HG03060 (cell line): ENCODE measurements around the gene SPRR2B.
"Not testable (repeated sequence)": the region's sequence is repeated elsewhere in the genome, so short reads cannot be mapped to it uniquely, and the experiment has no call there.

ENCODE experiments used
- ATAC-seq: cut with Tn5 transposase; IDR thresholded peaks from one replicate; pipeline ENCODE4 v1.9.1; 2021; ENCODE audit warnings: low read depth, moderate number of reproducible peaks; ENCODE audit not compliant: unreplicated experiment

The SPRR2B gene

DNA sequence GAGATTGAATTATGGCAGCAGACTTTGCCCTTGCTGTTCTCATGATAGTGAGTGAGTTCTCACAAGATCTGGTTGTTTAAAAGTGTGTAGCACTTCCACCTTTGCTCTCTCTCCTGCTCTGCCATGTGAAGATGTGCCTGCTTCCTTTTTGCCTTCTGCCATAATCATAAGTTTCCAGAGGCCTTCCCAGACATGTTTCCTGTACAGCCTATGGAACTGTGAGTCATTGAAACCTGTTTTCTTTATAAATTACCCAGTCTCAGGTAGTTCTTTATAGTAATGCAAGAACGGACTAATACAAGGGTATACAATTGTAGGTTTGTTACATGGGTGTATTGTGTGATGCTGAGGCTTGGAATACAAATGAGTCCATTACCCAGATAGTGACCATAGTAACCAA lies 36.2 kb downstream of the SPRR2B start:
- ATAC-seq: no peak

DNA sequence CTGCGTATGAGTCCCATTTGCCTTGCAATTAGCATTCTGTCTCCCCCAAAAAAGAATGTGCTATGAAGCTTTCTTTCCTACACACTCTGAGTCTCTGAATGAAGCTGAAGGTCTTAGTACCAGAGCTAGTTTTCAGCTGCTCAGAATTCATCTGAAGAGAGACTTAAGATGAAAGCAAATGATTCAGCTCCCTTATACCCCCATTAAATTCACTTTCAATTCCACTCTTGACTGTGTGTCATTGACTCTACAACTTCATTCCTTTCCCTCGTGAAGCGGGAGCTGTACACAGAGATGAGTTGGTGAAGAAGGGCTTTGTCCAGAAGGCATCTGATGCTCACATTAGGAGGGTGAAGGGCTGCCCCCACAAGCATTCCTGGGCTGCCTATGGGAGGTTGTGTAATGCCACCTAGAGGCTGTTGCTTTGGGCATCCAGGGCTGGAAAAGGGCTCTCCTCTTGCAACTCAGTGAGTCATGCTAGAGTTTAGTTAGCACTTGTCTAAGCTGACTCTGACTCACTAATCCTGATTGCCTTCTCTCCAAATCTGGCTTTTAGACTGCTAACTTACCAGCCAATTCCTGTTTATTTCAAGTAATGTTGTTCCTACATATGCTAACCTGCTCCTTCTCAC lies 38.6 kb downstream of the SPRR2B start:
- no peak for ATAC-seq

DNA sequence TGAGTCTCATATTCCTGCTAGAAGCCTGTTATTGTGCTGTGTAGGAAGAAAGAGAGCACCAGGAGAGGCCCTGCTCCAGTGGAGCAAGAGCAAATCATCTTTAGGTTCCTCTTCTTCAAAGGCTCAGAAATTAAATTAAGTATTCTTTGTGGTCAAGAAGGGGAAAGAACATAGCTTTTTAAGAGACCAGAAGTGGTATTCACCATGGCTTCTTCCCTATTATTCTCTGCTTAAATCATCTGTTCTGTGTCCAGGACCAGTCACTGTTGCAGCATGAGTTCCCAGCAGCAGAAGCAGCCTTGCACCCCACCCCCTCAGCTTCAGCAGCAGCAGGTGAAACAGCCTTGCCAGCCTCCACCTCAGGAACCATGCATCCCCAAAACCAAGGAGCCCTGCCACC lies 39.3 kb downstream of the SPRR2B start:
- ATAC-seq: no peak

DNA sequence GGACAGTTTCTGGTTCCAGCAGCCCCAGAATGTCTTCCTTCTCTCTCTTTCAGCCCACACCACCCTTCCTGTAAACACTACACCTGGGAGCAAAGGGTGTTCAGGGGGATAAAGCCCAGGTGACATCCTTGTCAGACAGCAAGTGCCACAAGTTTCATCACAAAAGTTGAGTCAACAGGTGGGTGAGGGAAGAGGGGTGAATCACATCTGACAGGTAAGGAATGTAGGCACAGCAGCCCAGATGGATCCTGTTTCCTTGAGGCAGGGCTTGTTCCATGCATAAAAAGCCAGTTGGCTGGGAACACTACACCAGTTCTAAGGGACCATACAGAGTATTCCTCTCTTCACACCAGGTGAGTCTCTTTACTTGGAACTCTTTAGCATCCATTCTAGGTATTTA lies 40.5 kb downstream of the SPRR2B start, which contains the start of gene SPRR1B:
SPRR1B (plus strand) TSS at position 309 of the 400 bp plus-strand sequence. CDS start 1,143 bp downstream, outside the sequence.
- ATAC-seq: no peak

DNA sequence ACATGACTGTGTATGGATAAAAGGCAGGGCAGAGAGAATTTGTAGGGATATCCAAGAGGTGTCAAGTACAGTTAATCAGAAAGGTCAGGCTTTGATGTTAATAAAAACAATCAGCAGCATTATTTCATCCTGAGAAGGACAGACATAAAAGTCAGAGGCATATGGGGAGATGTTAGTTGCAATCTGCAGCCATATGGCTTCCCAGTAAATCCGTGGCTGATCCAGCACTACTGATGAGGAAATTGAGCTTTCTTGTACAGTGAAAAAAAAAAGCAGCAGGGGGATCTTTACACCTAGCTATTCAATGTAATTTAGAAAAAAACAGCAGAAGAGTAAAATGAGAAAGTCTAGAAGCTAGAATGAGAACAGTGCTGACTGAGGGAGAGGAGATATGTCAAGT lies 42.6 kb downstream of the SPRR2B start:
- ATAC-seq: no peak

DNA sequence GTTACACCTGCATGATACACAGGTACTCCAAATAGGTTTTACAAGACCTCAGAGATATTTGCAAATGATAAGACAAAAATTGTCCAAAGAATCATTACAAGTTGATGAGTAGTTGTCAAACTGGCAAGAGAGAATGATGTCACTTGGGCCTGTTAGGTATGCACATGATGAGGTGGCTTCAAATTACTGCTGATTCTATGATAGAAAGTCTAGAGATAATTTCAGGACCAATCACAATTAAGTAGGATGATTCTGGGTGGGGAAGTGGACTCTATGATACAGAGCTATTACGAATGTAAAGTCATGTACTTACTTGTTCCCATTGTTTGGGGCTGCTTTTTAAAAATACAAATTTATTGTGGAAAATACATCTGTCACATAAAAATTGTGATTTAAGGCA lies 45.6 kb downstream of the SPRR2B start:
- ATAC-seq: no peak

DNA sequence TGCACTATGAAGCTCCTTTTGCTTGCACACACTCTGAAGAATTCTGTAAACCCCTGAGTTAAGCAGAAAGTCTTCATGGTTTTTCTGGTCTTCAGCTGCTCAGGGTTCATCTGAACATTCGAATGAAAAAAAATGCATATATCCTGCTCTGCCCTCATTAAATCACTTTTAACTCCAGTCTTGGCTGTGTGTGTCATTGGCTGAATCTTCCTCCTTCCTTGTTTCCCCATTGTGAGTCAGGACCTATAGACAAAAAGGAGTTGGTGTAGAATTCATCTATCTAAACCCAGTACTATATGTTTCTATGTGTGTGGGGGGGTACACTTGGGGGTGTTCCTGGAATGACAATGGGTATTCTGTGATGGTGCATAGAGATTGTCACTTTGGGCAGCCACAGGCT lies 47.0 kb downstream of the SPRR2B start:
- no peak for ATAC-seq

DNA sequence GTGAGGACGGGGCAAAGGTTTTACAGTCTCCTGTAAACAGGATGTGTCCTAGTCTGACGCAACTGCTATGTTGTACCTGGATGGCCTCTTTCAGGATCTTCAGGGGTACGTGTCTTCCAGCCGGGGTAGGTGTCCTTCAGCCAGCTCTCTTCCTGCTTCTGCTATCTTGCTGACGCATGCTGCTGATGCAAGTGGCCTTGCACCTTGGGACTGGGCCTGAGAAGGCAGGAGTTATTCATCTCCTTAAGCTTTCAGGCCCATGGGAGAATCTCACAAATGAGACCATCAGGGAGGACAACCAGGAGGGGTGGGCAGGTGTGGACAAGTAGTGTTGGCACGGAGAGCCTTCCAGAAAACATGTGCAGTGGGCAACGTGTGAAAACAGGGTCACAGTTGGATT lies 48.3 kb downstream of the SPRR2B start:
- no peak for ATAC-seq

DNA sequence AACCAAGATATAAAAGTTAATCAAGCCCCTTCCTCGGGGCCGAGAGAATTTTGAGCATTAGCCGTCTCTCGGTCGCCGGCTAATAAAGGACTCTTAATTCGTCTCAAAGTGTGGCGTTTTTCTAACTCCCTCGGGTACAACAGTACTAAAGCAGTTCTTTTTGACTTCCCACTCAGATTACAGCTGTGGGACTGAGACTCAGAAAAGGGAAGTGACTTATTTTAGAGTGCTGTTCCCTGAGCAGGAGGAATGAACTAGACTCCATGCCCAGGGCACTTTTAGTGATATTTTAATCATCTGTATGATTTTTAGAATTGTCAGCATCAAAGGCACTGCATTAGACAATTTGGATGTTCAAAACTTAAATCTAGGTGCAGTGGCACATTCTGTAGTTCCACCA lies 49.1 kb downstream of the SPRR2B start:
- ATAC-seq: not testable (repeated sequence)

DNA sequence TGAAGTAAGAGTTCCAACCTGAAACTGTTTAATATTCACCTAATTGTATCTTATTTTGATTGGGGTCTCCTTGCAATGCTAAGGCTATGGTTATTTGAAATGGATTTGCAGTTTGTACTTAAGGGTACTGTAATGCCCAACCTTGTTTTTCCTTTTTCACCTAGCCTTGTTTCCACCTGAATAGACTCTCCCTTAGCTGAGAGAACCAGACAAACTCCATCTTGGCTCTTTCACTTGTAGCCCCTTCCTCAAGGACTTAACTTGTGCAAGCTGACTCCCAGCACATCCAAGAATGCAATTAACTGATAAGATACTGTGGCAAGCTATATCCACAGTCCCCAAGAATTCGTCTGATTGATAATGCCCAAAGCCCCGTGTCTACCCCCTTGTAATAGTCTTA lies 49.6 kb downstream of the SPRR2B start:
- ATAC-seq: not testable (repeated sequence)
